DMS153 treated with DMSO at 0.1 percent for 48 hours (cell line): ENCODE results near the gene CDK15.

Experiments
- DNase-seq: peaks from one replicate; lab custom pipeline; 2025; ENCODE audit not compliant: unreplicated experiment; lab: John Stamatoyannopoulos, UW

The CDK15 gene

DNA sequence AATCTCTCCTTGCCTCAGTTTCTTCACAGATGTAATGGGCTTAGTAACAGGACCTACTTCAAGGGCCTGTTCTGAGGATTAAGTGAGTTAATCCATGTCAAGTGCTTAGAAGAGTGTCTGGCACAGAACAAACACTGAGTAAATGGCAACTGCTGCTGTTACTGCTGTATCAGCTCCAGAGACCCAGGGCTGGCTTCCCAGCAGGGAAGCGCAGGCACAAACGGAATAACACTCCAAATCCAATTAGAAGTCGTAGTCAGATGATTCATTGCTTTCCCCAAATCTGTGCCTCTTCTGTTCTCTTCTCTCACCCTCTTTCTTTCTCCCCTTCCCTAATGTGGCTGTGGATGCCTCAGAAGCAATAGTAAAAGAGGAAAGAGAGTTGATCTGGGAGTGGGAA lies 126.2 kb downstream of the CDK15 start:
- DNase-seq, result peak; percentile 7

GRCh38 chr2:201933792-201934237 lies 127.5 kb downstream of the CDK15 start:
- DNase-seq, result no peak

DNA sequence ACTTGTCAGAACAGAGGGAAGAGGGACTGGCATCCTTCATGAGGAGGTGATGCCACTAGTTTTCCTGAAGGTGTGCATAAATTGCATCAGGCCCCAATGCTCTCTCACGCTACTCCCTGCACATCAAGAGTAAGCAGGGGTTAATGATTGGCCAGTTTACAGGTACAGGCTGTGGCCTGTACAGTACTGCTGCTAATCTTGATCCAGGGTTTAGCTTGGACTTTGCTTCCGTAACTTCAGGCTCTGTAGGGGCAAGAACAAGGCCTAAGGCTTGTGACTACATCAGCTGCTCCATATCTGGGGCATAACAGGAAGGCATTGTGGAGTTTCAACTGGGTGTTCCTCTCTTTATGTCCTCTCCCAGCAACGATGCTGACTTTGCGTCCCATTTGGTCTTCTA lies 130.5 kb downstream of the CDK15 start:
- DNase-seq, result no peak

GRCh38 chr2:201937343-201937742 lies 131.0 kb downstream of the CDK15 start:
- DNase-seq, result no peak

DNA sequence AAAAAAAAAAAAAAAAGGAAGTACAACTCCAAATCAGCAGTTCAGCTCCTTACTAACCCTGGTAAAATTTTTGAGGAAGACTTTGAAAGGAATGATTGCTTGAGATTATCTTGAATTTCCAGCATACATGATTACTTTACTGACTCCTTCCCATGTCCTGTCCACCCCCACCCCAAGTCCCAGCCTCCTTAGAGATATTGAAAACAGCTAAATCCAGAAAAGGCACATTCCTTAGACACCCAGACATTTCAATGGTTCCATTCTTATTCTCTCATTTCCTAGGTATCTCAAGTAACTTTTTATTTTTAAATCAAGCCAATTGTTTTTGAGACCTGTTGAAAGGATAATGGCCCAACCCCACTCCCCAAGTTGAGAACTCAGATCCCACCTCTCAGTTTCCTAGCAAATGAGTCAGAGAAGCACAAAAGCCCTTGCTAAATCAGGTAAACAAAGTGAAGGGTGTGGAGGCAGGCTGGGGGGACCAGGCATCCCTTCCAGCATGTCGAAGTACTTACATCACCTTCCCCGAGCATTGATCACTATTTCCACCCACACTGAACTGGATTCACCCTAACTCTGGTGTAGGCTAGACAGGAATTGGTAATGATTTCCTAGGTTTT lies 131.9 kb downstream of the CDK15 start:
- DNase-seq, result no peak

DNA sequence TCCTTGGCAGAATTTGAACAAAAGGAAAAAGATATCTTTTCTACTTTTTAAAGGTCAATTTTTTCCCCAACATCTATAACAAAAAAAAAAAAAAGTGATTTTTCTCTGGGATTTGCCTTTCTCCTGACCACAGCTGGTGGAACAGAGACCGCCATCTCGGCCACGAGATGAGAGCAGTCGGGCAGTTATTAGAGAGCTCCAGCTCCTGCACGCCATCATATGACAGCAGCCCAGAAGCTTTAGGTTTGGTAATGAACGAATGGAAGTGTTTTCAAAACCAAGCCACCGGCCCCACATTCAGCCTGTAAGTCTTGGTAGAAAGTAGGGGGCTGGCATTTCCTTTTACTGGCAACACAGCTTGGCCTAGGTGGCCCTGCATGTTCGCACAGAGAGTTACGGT lies 132.4 kb downstream of the CDK15 start:
- no peak for DNase-seq

DNA sequence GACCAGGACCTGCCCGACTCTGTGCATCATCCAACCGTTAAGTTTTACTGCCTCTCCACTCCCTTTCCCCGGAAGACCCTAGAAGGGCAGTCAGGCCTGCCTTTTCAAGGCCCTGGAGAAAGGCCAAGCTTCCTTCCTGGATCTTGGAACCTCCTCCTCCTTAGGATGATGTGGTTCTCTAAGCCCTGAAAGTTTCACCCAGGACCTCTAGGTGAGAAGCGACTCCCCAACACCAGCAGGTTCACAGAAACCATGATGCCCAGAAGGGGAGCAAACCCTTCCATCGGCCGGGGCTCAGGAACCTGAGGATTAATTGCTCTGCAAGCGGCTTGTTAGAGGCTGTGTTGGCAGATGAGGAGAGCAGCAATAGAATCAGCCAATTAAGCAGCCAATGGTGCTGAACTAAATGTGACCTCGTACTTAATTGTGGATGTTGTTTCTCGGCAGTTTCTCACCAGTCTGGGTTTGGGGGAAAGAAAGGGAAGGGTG lies 133.2 kb downstream of the CDK15 start:
- DNase-seq, result no peak

DNA sequence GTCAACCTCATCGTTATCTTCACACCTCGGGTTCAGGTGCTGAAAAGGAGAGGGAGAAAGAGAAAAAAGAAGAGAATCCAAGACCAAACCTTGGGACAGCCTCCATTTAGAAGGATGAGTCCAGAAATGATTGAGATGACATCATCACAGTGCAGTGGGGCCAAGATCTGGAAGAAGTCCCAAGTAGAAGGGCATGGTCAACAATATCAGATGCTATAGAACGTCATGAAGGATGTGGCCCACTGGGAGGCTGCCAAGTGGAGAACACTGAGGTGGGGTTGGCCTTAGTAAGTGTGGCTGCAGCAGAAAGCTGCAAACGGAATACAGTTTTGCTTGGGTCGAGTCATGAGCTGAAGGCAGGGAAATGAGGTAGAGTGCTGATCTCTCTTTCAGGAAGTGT lies 136.2 kb downstream of the CDK15 start:
- DNase-seq, result no peak
